Fibroblast of lung (primary cell): ENCODE results near the gene ARHGEF10L. TPM values are rescaled to one million over a fixed set of nuclear protein-coding genes. Genes with fewer than 3 reads are reported as not detected.
A peak's percentile ranks its signal among the peaks of the same experiment; 100 is the strongest.
"Not testable (repeated sequence)": the region's sequence is repeated elsewhere in the genome, so short reads cannot be mapped to it uniquely, and the experiment has no call there.

Experiments
- DNase-seq, 2 donors: peaks; one replicate each; pipeline versions ENCODE4 v3.0.0 to v3.0.0-alpha.2; 2010; ENCODE audit warnings: low read depth in 2 of 2
- H2AFZ ChIP-seq: 2 replicates; pipeline ENCODE4 v1.5.1; 2012; ENCODE audit warnings: low read length, control low read depth, inconsistent platforms
- H3K27ac ChIP-seq: 2 replicates; pipeline ENCODE4 v1.5.1; 2011; ENCODE audit warnings: low read length, control low read depth; ENCODE audit not compliant: insufficient read depth
- H3K27me3 ChIP-seq: 2 replicates; pipeline ENCODE4 v1.5.1; 2011; ENCODE audit warnings: mild to moderate bottlenecking, low read length; ENCODE audit not compliant: control insufficient read depth, insufficient read depth
- H3K36me3 ChIP-seq: 2 replicates; pipeline ENCODE4 v1.5.1; 2011; ENCODE audit warnings: low read length; ENCODE audit not compliant: control insufficient read depth, insufficient read depth
- H3K4me1 ChIP-seq: 2 replicates; pipeline ENCODE4 v1.5.1; 2011; ENCODE audit warnings: low read length; ENCODE audit not compliant: control insufficient read depth, insufficient read depth; ENCODE audit errors: extremely low read depth
- H3K4me2 ChIP-seq: 2 replicates; pipeline ENCODE4 v1.5.1; 2011; ENCODE audit warnings: low read length, control low read depth; ENCODE audit not compliant: insufficient read depth; ENCODE audit errors: extremely low read depth
- H3K4me3 ChIP-seq, 4 experiments: fragments of 200-600 bp in 1 of 4; sonication (generic) in 1 of 4; replicated peaks in 1 of 4; 2 replicates each; pipeline ENCODE4 v1.5.1; 2011 to 2016; ENCODE audit warnings: low read length in 4 of 4, low read depth in 3 of 4, mild to moderate bottlenecking in 3 of 4, control low read depth in 2 of 4, inconsistent platforms in 1 of 4, mixed read lengths in 1 of 4; ENCODE audit not compliant: insufficient read depth in 1 of 4; ENCODE audit errors: control extremely low read depth in 1 of 4
- H3K79me2 ChIP-seq: 2 replicates; pipeline ENCODE4 v1.5.1; 2012; ENCODE audit warnings: mild to moderate bottlenecking, low read length, inconsistent platforms; ENCODE audit not compliant: control insufficient read depth, insufficient read depth
- H3K9ac ChIP-seq: 2 replicates; pipeline ENCODE4 v1.5.1; 2011; ENCODE audit warnings: mild to moderate bottlenecking, low read length, control low read depth; ENCODE audit not compliant: insufficient read depth
- H3K9me3 ChIP-seq: 2 replicates; pipeline ENCODE4 v1.5.1; 2012; ENCODE audit warnings: low read depth, low read length; ENCODE audit not compliant: control insufficient read depth, insufficient read depth
- H4K20me1 ChIP-seq: 2 replicates; pipeline ENCODE4 v1.5.1; 2011; ENCODE audit warnings: low read length; ENCODE audit not compliant: control insufficient read depth, insufficient read depth; ENCODE audit errors: extremely low read depth
- EZH2 ChIP-seq: IDR thresholded peaks from 2 replicates; pipeline ENCODE4 v1.5.1; 2012; ENCODE audit warnings: low read length, control low read depth, mild to moderate bottlenecking; ENCODE audit errors: missing control alignments
- polyA plus RNA-seq, 2 donors: library from polyadenylated mRNA; depleted of rRNA in 1 of 2; stranded (reverse) in 1 of 2; unstranded in 1 of 2; fragments of >200 nt; gene quantifications; 2 replicates each; pipeline ENCODE4 v1.2.1, GENCODE V29; 2011 to 2012; ENCODE audit warnings: missing spikeins in 1 of 2
- total RNA-seq: library from RNA; depleted of rRNA; stranded (reverse); fragments of >200 nt; gene quantifications from 2 replicates; pipeline ENCODE4 v1.2.1, GENCODE V29; 2014
- TF ChIP-seq, protein P1 (sequence below), 2 donors: IDR thresholded peaks in 1 of 2; conservative IDR thresholded peaks in 1 of 2; 1 replicate in 1 of 2; 2 replicates in 1 of 2; pipeline ENCODE4 v1.5.1; 2011 to 2012; ENCODE audit warnings: low read length in 2 of 2, control low read depth in 1 of 2, inconsistent platforms in 1 of 2, low read depth in 1 of 2, mild to moderate bottlenecking in 1 of 2

ARHGEF10L gene
- total and polyA plus RNA-seq, 2 donors (not counting 1 experiment from before 2014, with no cell fraction given) = 11.2 to 24.3 TPM

DNA sequence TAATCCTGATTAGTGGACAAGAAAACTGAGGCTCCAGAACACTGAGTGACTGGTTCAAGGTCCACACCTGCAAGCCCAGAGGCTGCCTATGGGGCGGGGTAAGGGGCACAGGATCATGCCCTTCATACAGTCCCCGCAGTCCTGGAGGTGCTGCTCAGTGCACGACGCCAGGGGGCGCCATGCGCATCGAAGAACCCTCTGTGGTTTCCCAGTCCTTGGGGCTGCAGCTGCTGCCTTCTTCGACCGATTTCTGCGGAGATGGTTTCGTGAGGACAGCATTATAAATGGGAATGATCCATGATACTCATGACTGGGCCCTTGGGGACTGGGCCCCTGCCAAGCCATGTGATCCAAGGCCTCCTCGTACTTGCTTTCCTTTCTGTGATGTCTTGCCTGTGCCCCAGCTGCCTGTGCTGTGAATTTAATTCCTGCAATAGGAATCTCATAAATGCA lies 37.1 kb upstream of the ARHGEF10L start:
- Histone ChIP-seq H3K9ac (no peak overlapping the region), H4K20me1 (no peaks in the 10 kb centered on the region), H3K79me2 (no peaks in the 10 kb centered on the region), H3K27me3 (peaks cover 3% of the 10 kb centered on the region), H3K4me3 (no peak overlapping the region), H3K27ac (no peak overlapping the region), H3K9me3 (no peaks in the 10 kb centered on the region), H3K36me3 (no peaks in the 10 kb centered on the region), H2AFZ (no peak overlapping the region), H3K4me2 (peak overlapping the region; percentile 41), H3K4me1 (no peaks in the 10 kb centered on the region)
- TF ChIP-seq, protein P1, sequence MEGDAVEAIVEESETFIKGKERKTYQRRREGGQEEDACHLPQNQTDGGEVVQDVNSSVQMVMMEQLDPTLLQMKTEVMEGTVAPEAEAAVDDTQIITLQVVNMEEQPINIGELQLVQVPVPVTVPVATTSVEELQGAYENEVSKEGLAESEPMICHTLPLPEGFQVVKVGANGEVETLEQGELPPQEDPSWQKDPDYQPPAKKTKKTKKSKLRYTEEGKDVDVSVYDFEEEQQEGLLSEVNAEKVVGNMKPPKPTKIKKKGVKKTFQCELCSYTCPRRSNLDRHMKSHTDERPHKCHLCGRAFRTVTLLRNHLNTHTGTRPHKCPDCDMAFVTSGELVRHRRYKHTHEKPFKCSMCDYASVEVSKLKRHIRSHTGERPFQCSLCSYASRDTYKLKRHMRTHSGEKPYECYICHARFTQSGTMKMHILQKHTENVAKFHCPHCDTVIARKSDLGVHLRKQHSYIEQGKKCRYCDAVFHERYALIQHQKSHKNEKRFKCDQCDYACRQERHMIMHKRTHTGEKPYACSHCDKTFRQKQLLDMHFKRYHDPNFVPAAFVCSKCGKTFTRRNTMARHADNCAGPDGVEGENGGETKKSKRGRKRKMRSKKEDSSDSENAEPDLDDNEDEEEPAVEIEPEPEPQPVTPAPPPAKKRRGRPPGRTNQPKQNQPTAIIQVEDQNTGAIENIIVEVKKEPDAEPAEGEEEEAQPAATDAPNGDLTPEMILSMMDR (conservative IDR thresholded peaks at IDR 0.05 in 1 of 2, IDR thresholded peaks at IDR 0.05 in 1 of 2; ENCODE audit: low read depth in 1 of 2, low read length in 2 of 2) = peak; percentile 90 to 98
- no peak for TF ChIP-seq EZH2
- peak; percentile 75 to 93 for DNase-seq

DNA sequence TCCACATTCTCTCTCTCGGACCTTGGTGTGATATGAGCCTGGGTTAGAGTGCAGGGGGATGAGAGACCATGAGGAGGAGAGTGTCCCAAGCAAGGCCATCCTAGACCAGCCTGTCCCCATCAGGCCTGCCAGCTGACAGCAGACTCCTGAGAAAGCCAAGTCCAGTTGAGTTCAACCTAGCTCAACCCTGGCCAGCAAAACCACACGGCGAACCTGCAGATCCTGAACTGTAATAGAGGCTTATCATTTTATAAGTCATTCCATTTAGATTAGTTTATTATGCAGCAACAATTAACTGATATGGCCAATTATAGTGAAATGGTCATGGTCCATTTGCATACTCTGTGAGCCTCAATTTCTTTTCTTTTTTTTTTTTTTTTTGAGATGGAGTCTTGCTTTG lies 36.4 kb upstream of the ARHGEF10L start:
- Histone ChIP-seq H3K4me2 (no peak overlapping the region), H4K20me1 (no peaks in the 10 kb centered on the region), H3K4me3 (no peak overlapping the region), H3K36me3 (no peaks in the 10 kb centered on the region), H3K9ac (no peak overlapping the region), H3K27ac (no peak overlapping the region), H3K79me2 (no peaks in the 10 kb centered on the region), H3K4me1 (no peaks in the 10 kb centered on the region), H3K27me3 (peaks cover under 1% of the 10 kb centered on the region), H2AFZ (no peak overlapping the region), H3K9me3 (no peaks in the 10 kb centered on the region)
- DNase-seq = no peak
- TF ChIP-seq, protein P1 (conservative IDR thresholded peaks at IDR 0.05 in 1 of 2, IDR thresholded peaks at IDR 0.05 in 1 of 2; ENCODE audit: low read depth in 1 of 2, low read length in 2 of 2) = no peak
- no peak for TF ChIP-seq EZH2

DNA sequence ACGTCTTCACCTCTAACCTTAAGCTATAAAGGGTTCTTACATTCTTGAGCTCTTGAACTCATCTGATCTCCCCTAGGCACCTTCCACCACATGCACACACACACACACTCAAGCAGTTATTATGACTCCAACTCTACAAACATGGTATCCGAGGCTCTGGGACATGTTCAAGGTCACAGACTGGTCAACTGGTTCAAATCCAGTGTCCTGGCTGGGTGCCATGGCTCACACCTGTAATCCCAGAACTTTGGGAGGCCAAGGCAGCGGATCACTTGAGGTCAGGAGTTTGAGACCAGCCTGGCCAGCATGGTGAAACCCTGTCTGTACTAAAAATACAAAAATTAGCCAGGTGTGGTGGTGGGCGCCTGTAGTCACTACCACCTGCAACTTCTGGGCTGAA lies 32.3 kb upstream of the ARHGEF10L start:
- H3K4me2 ChIP-seq, H3K36me3 ChIP-seq, H3K27me3 ChIP-seq, H3K27ac ChIP-seq, H3K79me2 ChIP-seq, DNase-seq, H3K9ac ChIP-seq, H2AFZ ChIP-seq, H3K9me3 ChIP-seq, H3K4me3 ChIP-seq, H3K4me1 ChIP-seq, H4K20me1 ChIP-seq: not testable (repeated sequence)
